Measurements from ENCODE around the gene COL4A6.
A peak's percentile ranks its signal among the peaks of the same experiment; 100 is the strongest.
"Not testable (repeated sequence)": the region's sequence is repeated elsewhere in the genome, so short reads cannot be mapped to it uniquely, and the experiment has no call there.

Gene COL4A6

GRCh38 chrX:108438110-108438623 lies at the start of gene COL4A6:
TSS of gene COL4A6 (minus strand) at chrX:108438422. CDS start at chrX:108438196, 226 bp downstream.
- peak; percentile 3 for DNase-seq

GRCh38 chrX:108485960-108486359 lies 47.7 kb upstream of the COL4A6 start:
- DNase-seq: no peak

DNA sequence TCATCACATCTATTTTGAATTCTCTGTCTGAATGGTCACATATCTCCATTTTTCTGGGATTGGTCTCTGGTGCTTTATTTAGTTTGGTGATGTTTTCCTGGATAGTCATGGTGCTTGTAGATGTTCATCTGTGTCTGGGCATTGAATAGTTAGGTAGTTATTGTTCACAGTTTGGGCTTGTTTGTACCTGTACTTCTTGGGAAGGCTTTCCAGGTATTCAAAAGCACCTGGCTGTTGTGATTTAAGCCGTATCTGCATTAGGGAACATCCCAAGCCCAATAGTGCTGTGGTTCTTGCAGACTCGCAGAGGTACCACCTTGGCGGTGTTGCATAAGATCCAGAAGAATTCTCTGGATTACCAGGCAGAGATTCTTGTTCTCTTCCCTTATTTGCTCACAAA lies 46.0 kb upstream of the COL4A6 start:
- DNase-seq: no peak

GRCh38 chrX:108481528-108481927 lies 43.3 kb upstream of the COL4A6 start:
- not testable (repeated sequence) for DNase-seq

DNA sequence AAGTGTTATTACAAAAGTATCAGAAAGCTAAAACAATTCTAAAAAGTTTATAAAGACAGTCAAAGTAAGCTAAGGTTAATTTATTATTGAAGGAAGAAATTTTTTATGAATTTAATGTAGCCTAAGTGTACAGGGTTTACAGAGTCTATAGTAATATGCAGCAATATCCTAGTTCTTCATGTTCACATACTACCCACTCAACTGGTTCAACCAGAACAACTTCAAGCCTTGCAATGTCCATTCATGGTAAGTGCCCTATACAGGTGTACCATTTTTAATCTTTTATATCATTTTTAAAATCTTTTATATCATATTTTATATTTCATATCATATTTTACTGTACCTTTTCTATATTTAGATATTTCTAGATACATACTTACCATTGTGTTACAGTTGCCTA lies 35.8 kb upstream of the COL4A6 start:
- no peak for DNase-seq

- no peak for DNase-seq
Measured at GRCh38 chrX:108468486-108468885, 30.3 kb upstream of the COL4A6 start.

GRCh38 chrX:108464604-108465003 lies 26.4 kb upstream of the COL4A6 start:
- DNase-seq: no peak

GRCh38 chrX:108456971-108457477 lies 18.8 kb upstream of the COL4A6 start:
- no peak for DNase-seq

DNA sequence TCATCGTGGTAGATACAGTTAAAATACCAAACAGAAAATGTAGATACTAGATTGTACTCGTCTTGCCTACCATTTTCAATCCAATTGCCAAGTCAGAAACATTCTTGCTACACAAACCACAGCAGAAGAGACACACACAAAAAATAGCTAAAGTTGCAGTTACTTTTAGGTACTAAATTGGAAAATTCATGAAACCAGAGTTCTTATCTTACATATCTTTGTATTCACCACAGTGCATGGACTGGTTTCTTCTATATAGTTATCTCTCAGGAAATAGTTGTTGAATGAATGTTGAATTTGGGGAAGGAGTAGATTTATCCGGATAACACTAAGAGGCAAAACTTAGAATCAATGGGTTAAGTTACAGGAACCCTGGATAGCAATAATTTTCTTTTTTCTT lies 15.6 kb upstream of the COL4A6 start:
- DNase-seq: no peak

- no peak for DNase-seq
Measured at GRCh38 chrX:108447303-108447702, 9.1 kb upstream of the COL4A6 start.

DNA sequence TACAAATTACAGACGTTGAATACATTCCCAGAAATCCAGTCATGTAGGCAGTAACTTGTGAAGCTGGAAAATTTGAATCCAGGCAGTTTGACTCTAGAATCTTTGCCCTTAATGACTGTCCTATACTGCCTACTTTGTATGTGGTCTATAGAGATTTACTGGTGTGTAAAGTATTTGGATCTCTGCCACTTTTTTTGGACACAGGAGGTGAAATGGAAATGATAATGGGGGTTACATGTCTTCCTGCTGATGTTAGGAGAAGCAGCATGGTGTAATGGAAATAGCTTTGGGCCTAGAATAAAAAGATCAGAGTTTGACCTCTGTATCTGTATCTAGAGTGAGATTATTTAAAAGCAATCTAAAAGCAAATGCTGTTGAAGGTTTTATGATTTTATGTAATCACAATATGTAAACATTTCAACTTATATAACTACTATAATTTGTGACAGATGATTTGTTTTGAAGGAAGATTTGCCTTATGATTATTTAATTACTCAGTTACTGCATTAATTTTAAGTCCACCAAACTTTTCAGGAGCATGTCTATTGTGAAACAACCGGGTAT lies 4.8 kb upstream of the COL4A6 start:
- no peak for DNase-seq

GRCh38 chrX:108439961-108440696 lies 1.9 kb upstream of the COL4A6 start:
- DNase-seq: no peak

- peak; percentile 48 for DNase-seq
Measured at GRCh38 chrX:108439426-108439942, 1.3 kb upstream of the COL4A6 start, which contains the start of gene COL4A5. TSS of gene COL4A5 (plus strand) at chrX:108439838. CDS start at chrX:108440126, 288 bp downstream.

DNA sequence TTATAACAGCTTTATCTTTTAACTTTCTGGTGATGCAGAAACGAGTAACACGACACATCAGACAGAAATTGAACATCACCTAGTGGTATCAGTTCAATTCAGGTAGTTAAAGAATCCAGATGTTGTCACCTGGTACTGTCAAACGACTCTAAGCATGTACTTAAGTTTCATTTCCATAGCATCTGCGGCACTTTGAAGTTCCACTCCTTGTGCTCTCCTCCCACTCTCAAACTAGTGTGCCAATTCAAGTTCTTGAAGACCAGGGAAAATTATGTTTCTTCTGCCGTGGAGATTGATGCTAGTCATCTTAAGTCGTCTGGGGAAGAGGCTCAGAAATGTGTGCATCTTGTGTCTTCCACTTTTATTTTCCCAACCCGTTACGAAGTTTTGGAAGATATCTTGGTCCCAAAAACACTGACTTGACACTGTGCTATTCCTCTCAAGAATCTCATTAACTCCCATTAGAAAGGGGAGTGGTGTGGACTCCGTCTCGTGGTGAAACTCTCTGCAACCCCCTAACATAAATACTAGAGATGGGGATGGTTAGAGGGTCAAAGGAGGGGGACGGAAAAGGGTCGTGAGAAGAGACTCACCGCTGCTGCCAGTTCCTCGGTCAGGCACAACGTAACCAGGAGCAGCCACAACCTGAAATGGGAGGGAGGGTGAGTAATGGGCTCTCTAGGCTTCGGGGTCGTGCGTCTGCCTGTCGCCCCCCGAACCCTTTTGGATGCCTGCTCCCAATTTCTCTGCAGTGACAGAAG lies 693 bp downstream of the COL4A6 start:
- DNase-seq: no peak

- no peak for DNase-seq
Measured at GRCh38 chrX:108435261-108435660, 3.0 kb downstream of the COL4A6 start.

- no peak for DNase-seq
Measured at GRCh38 chrX:108426262-108426661, 12.0 kb downstream of the COL4A6 start.

GRCh38 chrX:108420481-108420880 lies 17.7 kb downstream of the COL4A6 start:
- DNase-seq: no peak

DNA sequence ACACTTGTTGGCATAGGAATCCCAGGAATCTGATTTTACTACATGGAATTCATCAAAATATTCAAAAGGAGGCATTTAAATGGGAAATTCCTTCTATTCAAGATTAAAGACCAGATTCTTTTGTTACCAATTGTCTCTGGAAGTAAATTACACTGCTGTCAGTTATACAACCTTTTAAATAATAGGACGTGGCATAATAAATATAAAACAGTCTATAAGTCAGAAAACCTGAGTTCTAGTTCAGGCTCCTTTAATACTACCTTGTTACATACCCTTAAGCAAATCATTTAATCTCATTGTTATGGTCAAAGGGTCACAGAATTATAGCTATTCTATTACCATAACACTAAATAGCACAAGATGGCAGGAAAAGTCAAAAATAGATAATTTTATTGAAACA lies 18.8 kb downstream of the COL4A6 start:
- DNase-seq: no peak

GRCh38 chrX:108417257-108417656 lies 21.0 kb downstream of the COL4A6 start:
- DNase-seq: no peak

DNA sequence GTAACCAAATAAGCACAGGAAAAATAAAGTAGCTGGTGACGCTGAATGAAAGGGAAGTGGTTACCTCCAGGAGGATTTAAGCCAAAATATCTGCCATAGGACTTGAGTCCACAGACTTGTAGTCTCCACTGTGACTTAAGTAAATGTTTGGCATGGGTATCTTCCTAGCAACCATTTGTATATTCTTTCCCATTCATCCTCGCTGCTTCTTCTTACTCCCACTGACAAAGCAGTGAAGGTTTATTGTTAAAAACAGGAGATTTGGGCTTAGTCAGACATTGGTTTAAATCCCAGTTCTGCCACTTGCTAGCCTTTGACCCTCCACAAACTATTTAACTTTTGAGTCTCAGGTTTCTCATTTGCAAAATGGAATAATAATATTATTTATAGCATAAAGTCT lies 22.3 kb downstream of the COL4A6 start:
- DNase-seq: no peak

DNA sequence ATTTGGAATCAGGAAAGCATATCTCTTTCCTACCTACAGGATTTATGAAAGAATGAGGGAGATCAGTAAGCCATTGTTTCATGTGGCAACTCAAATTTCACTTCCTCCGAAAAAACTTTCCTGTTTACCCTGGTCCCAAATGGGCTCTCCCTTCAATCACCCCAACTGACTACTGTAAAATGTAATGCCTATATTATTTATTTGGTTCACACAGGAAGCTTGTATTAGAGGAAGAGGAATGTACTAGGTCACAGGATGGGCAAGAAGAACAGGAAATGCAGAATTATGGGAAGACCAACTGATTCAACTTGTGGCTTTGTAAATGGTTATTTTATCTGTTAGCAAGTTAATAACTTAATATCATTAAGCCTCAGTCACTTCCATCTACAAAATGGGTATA lies 23.1 kb downstream of the COL4A6 start:
- no peak for DNase-seq

GRCh38 chrX:108412783-108413182 lies 25.4 kb downstream of the COL4A6 start:
- no peak for DNase-seq
